GM13976 (cell line): ENCODE measurements around the gene DMBT1.

Source experiments
- DNase-seq: peaks from one replicate; pipeline ENCODE4 v3.0.0; 2012; ENCODE audit warnings: low spot score
- in situ Hi-C: fragments of 300-500 bp; cut with MboI; formaldehyde crosslinking; loops from one replicate; pipeline ENCODE4 v1.12.0; 2022; ENCODE audit warnings: low sequenced_read_pairs, mixed read lengths, inconsistent platforms; ENCODE audit not compliant: unreplicated experiment
- TF ChIP-seq, protein P1 (sequence below): IDR thresholded peaks from 2 replicates; pipeline ENCODE4 v1.5.1; 2012; ENCODE audit warnings: borderline replicate concordance, mild to moderate bottlenecking; ENCODE audit not compliant: insufficient read depth; ENCODE audit errors: extremely low read depth, missing control alignments, control extremely low read depth

The DMBT1 gene

DNA sequence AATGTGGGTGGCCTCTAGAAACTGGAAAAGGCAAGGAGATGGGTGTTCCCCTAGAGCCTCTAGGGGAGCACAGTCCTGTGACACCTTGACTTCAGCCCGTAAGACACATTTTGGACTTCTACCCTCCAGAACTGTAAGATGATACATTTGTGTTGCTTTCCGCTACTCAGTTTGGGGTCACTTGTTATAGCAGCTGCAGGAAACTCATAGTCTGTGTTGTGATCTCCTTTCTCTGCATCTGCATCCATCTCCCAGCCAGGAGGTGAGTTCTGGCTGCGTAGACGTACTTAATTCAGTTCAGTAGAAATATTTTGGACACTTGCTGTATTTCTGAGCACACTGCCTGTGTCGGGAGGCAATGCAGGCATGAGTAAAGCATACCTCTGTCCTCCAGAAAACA, 29.3 kb upstream of the DMBT1 start:
- in situ Hi-C loops: no loop called here

DNA sequence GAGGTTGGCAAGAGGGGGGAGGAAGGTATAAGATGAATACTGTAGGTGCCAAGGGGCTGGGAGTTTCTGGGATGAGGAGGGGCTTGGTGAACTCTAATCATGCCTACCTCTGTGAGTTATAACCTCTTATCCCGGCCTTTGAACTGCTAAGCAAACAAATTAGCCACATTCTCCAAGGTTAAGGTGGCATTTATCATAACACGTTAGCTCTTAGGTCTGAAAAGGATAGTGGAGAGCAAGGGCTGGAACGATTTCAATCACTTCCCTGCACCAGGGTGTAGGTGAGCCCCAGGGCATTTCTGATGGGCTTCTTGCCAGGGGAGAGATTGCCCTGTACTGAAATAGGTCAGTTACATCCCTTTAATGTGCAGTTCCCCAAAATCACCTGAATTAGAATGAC, 28.6 kb upstream of the DMBT1 start:
- no peak for DNase-seq

More for the DNA sequence above, 29.3 kb upstream of the DMBT1 start:
- no peak for DNase-seq
- TF ChIP-seq, protein P1, sequence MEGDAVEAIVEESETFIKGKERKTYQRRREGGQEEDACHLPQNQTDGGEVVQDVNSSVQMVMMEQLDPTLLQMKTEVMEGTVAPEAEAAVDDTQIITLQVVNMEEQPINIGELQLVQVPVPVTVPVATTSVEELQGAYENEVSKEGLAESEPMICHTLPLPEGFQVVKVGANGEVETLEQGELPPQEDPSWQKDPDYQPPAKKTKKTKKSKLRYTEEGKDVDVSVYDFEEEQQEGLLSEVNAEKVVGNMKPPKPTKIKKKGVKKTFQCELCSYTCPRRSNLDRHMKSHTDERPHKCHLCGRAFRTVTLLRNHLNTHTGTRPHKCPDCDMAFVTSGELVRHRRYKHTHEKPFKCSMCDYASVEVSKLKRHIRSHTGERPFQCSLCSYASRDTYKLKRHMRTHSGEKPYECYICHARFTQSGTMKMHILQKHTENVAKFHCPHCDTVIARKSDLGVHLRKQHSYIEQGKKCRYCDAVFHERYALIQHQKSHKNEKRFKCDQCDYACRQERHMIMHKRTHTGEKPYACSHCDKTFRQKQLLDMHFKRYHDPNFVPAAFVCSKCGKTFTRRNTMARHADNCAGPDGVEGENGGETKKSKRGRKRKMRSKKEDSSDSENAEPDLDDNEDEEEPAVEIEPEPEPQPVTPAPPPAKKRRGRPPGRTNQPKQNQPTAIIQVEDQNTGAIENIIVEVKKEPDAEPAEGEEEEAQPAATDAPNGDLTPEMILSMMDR: no peak

DNA sequence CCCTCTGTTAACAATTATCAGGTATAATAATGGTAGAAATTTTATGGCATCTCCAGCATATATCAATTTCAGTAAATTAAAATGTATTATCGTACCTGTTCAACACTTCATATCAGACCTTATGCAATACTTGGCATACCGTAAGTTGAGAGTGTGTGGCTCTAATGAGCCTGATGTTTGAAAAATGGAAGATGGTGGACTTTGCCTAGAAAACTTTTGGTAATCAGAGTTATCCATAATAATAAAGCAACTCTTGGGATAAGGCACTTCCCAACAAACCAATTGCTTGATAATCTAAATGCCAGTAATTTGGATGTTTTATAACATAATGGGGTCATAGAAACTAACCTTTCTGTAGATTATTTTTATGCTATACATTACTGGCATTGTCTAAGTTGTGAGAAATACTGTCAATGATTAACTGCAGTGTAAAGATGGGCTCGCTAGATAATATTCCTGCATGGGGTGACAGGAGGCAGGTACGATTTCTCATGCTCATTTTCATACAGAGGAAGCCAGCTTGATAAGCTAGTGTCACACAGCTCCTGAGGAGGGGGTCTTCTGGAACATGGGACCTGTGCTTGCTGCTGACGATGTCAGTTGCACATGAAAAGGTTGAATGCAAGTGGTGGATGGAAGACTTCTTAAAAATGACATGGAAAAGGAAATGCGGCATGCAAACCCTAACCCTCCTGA, 27.8 kb upstream of the DMBT1 start:
- no peak for DNase-seq
- in situ Hi-C loops: no loop called here
- TF ChIP-seq, protein P1: no peak

More for the DNA sequence above, 28.6 kb upstream of the DMBT1 start:
- TF ChIP-seq, protein P1: no peak
- in situ Hi-C loops: no loop called here

DNA sequence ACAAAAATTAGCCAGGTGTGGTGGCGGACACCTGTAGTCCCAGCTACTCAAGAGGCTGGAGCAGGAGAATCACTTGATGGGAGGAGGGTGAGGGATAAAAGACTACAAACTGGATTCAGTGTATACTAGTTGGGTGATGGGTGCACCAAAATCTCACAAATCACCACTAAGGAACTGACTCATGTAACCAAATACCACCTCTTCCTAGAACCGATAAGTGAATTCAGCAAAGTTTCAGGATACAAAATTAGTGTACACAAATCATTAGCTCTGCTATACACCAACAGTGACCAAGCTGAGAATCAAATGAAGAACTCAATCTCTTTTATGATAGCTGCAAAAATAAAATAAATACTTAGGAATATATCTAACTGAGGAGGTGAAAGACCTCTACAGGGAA, 23.0 kb upstream of the DMBT1 start:
- in situ Hi-C loops: no loop called here
- TF ChIP-seq, protein P1: no peak
- DNase-seq: no peak

DNA sequence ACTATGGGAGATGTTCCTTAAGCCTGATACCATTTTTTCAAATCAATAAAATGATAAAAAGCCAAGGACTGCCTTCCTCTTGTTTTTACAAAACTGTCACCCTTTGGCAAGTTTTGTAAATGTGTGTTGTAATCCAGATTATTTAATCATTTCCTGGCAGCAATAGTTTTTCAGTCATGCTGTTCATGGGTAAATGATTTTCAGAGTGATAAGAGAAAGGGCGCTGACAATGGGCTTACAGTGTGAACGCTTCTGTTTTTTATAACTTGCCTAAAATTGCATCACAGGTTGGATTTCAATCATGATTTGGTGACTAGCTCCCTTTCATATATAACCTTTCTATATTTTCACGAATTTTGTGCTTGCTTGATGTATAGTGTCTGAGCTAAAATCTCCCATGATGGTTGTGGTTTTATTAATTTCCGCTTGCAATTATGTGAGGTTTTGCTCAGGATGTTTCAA, 19.0 kb upstream of the DMBT1 start:
- in situ Hi-C loops: no loop called here
- TF ChIP-seq, protein P1: no peak
- DNase-seq: no peak

DNA sequence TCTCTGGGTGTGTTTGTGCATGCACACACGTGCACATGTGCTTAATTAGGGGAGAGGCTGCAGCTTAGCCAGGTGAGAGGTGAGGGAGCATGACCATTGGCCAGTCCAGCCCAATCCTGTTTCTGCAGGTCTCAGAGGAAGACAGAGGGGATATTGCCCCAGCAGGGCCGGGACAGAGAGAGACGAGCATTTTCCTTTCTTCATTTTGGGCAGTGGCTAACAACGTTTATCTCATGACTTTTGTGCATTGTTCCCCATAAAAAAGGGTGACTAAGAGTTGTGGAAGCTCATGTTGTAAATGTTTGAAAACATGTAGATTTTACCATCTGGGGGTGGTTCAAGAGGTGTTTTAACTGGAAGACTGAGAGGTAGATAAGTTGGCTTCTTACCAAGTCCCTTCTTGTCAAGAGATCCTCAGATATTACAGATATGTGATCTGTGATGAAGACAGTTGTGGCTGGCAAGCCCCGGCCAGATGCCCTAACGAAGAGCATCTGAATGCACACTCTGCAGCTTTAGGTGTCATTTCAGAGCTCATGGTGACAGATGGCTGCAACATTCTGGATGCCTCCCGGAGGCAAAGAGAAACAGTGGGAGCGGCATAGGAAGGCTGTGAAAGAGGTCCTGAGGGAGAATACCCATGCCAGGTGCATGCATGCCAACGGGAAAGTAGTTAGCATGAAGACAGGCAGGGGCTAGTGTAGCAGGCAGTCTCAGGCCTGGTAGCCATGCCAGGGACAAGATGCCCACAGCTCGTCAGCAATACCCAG, 16.7 kb upstream of the DMBT1 start:
- TF ChIP-seq, protein P1: no peak
- no peak for DNase-seq
- in situ Hi-C loops: no loop called here
